Kidney (tissue), 14 donors: ENCODE results near the gene EFCAB11. TPM values are rescaled to one million over a fixed set of nuclear protein-coding genes. Genes with fewer than 3 reads are reported as not detected.

ENCODE experiments used
- DNase-seq, 5 donors: peaks; one replicate each; pipeline ENCODE4 v3.0.0-alpha.2; 2013 to 2020
- FAIRE-seq: peaks from 2 replicates; lab custom pipeline; 2012; peaks lifted over from hg19 to GRCh38; lab: Jason Lieb, UNC
- H3K27ac ChIP-seq, 2 donors: one replicate each; pipeline ENCODE4 v1.7.0; 2013; ENCODE audit warnings: low read depth in 2 of 2, low read length in 2 of 2, inconsistent platforms in 1 of 2
- H3K27me3 ChIP-seq: one replicate; pipeline ENCODE4 v1.7.1; 2013; ENCODE audit warnings: low read length, inconsistent platforms; ENCODE audit not compliant: control insufficient read depth, insufficient read depth
- H3K36me3 ChIP-seq, 3 donors: one replicate each; pipeline versions ENCODE4 v1.7.0 to v1.7.1; 2013; ENCODE audit warnings: low read length in 3 of 3, control low read depth in 1 of 3, inconsistent platforms in 1 of 3; ENCODE audit not compliant: insufficient read depth in 3 of 3, control insufficient read depth in 2 of 3
- H3K4me1 ChIP-seq, 3 donors: one replicate each; pipeline versions ENCODE4 v1.7.0 to v1.7.1; 2013; ENCODE audit warnings: low read length in 3 of 3, inconsistent platforms in 1 of 3, low read depth in 1 of 3; ENCODE audit not compliant: control insufficient read depth in 2 of 3, insufficient read depth in 2 of 3
- H3K4me3 ChIP-seq, 3 donors: one replicate each; pipeline versions ENCODE4 v1.7.0 to v1.8.1; 2013; ENCODE audit warnings: low read length in 3 of 3, control low read depth in 1 of 3, inconsistent platforms in 1 of 3
- H3K9ac ChIP-seq, 3 donors: one replicate each; pipeline versions ENCODE4 v1.7.0 to v1.7.1; 2013; ENCODE audit warnings: low read length in 3 of 3, control low read depth in 1 of 3, inconsistent platforms in 1 of 3
- H3K9me3 ChIP-seq, 3 donors: one replicate each; pipeline versions ENCODE4 v1.7.0 to v1.7.1; 2013; ENCODE audit warnings: low read length in 3 of 3, control low read depth in 1 of 3, inconsistent platforms in 1 of 3; ENCODE audit not compliant: control insufficient read depth in 2 of 3, insufficient read depth in 1 of 3
- CTCF ChIP-seq: IDR thresholded peaks from 3 replicates; pipeline ENCODE4 v1.5.1; 2012; ENCODE audit warnings: mild to moderate bottlenecking, moderate library complexity, borderline replicate concordance; ENCODE audit not compliant: insufficient read depth; ENCODE audit errors: extremely low read depth
- intact Hi-C: fragments of 100-400 bp; cut with DNase I; formaldehyde crosslinking; loops from one replicate; pipeline ENCODE4 v1.11.1; 2022
- polyA plus RNA-seq: library from polyadenylated mRNA; stranded (reverse); fragments of 350-450 nt; fragmentation: Illumina TruSeq; extraction: RNeasy Lipid Tissue Mini Kit (QIAGEN cat#74804); gene quantifications from one replicate; pipeline ENCODE4 v1.2.3, GENCODE V29; 2014; ENCODE audit warnings: low read depth, low replicate concordance; ENCODE audit not compliant: insufficient read depth
- total RNA-seq: library from RNA; stranded (reverse); fragmentation: NEBNext Ultra II Directional; extraction: Animal tissue kit (Norgen Biotek cat#: 25700); gene quantifications from one replicate; pipeline ENCODE4 v1.2.1, GENCODE V29; 2021
- donor health status: control.
- donor health status: control.
- donor health status: control.
- donor health status: control.
- donor health status: control.
- donor health status: DM: yes; HTN: yes; CAD: no.
- donor health status: Normal renal cell carcinoma (clear cell type).

EFCAB11 gene
- total and polyA plus RNA-seq, 2 donors from 2014 or later: 8.4 to 8.9 TPM

- no peaks in the 10 kb centered on the region for H3K36me3 ChIP-seq
- no peak overlapping the region for H3K9ac ChIP-seq
- no peak overlapping the region for H3K4me3 ChIP-seq
- FAIRE-seq: no peak
- no peaks in the 10 kb centered on the region for H3K9me3 ChIP-seq
- H3K27ac ChIP-seq: no peak overlapping the region
- no peaks in the 10 kb centered on the region for H3K27me3 ChIP-seq
- no peak for TF ChIP-seq CTCF
- peaks cover 0 to 5% (median 0%) of the 10 kb centered on the region in 3 donors for H3K4me1 ChIP-seq
- intact Hi-C loops: no loop called here
- no peak for DNase-seq
Observed at GRCh38 chr14:89779707-89780106, 174.8 kb downstream of the EFCAB11 start.

- TF ChIP-seq CTCF: no peak
- intact Hi-C loops: no loop called here
- DNase-seq: peak in 1 of 5 donors; percentile 29
- Histone ChIP-seq H3K36me3 (no peaks in the 10 kb centered on the region), H3K27me3 (no peaks in the 10 kb centered on the region), H3K4me3 (no peak overlapping the region), H3K4me1 (no peaks in the 10 kb centered on the region), H3K9me3 (no peaks in the 10 kb centered on the region), H3K9ac (no peak overlapping the region), H3K27ac (no peak overlapping the region)
- no peak for FAIRE-seq
Observed at GRCh38 chr14:89775946-89776345, 178.6 kb downstream of the EFCAB11 start.

GRCh38 chr14:89775151-89775550, 179.4 kb downstream of the EFCAB11 start:
- Histone ChIP-seq H3K27ac (no peak overlapping the region), H3K4me3 (no peak overlapping the region), H3K9me3 (no peaks in the 10 kb centered on the region), H3K9ac (no peak overlapping the region), H3K27me3 (no peaks in the 10 kb centered on the region), H3K4me1 (no peaks in the 10 kb centered on the region), H3K36me3 (no peaks in the 10 kb centered on the region)
- no peak for TF ChIP-seq CTCF
- no peak for DNase-seq
- FAIRE-seq: no peak
- intact Hi-C loops: no loop called here

GRCh38 chr14:89773644-89774316, 180.8 kb downstream of the EFCAB11 start:
- TF ChIP-seq CTCF: no peak
- no peaks in the 10 kb centered on the region for H3K4me1 ChIP-seq
- no peak overlapping the region for H3K9ac ChIP-seq
- H3K36me3 ChIP-seq: no peaks in the 10 kb centered on the region
- DNase-seq (peak in 2 of 5 donors; percentile 17 to 23), FAIRE-seq (no peak)
- no peaks in the 10 kb centered on the region for H3K27me3 ChIP-seq
- H3K27ac ChIP-seq: no peak overlapping the region
- H3K9me3 ChIP-seq: no peaks in the 10 kb centered on the region
- H3K4me3 ChIP-seq: no peak overlapping the region
- intact Hi-C loops: no loop called here
